ENCODE results near the gene SEMA3E.

DNA sequence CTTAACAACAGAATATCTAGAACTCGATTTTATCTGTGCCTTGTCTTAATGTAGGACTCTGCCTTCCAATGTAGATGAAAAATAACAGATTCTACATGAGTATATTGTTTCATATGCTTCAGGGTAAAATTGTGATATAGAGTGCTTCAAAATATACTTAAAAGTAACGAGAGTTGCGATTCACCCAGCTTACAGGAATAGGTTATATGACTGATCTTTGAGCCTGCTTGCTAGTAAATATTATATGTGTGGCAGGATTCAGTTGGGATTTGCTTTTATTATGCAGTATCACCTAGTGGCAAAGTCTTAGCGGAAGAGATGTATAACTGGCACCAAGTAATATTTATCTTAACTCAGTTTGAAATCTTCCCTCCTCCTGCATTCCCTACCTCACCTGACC, 183.3 kb downstream of the SEMA3E start:
- TF ChIP-seq POLR2A (IDR thresholded peaks at IDR 0.05): no peak
- TF ChIP-seq, protein P1, sequence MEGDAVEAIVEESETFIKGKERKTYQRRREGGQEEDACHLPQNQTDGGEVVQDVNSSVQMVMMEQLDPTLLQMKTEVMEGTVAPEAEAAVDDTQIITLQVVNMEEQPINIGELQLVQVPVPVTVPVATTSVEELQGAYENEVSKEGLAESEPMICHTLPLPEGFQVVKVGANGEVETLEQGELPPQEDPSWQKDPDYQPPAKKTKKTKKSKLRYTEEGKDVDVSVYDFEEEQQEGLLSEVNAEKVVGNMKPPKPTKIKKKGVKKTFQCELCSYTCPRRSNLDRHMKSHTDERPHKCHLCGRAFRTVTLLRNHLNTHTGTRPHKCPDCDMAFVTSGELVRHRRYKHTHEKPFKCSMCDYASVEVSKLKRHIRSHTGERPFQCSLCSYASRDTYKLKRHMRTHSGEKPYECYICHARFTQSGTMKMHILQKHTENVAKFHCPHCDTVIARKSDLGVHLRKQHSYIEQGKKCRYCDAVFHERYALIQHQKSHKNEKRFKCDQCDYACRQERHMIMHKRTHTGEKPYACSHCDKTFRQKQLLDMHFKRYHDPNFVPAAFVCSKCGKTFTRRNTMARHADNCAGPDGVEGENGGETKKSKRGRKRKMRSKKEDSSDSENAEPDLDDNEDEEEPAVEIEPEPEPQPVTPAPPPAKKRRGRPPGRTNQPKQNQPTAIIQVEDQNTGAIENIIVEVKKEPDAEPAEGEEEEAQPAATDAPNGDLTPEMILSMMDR (IDR thresholded peaks at IDR 0.05): no peak
